Measurements from ENCODE around the gene GPR161.

Gene GPR161

GRCh38 chr1:168129933-168130332 is 6.8 kb downstream of the GPR161 start:
- Histone ChIP-seq H3F3A (ENCODE audit: insufficient read depth, low read length) (no peaks in the 10 kb centered on the region), H3K27ac (ENCODE audit: low read depth, low read length, poor library complexity, severe bottlenecking) (no peak overlapping the region), H3K79me2 (ENCODE audit: insufficient read depth, low read length) (no peaks in the 10 kb centered on the region), H3K9me2 (ENCODE audit: low read depth, low read length) (no peaks in the 10 kb centered on the region), H3K4me1 (ENCODE audit: insufficient read depth, low read length, severe bottlenecking) (peaks cover 6% of the 10 kb centered on the region), H2AFZ (ENCODE audit: low read length) (no peak overlapping the region), H3K4me3 (ENCODE audit: low read depth, low read length, poor library complexity, severe bottlenecking) (no peak overlapping the region), H3K36me3 (ENCODE audit: insufficient read depth, low read length) (no peaks in the 10 kb centered on the region), H3K9me3 (ENCODE audit: low read length) (no peaks in the 10 kb centered on the region), H3K27me3 (ENCODE audit: insufficient read depth, low read length) (no peaks in the 10 kb centered on the region), H4K20me1 (ENCODE audit: insufficient read depth, low read length) (no peaks in the 10 kb centered on the region), H3K4me2 (ENCODE audit: low read length) (no peak overlapping the region), H3K9ac (ENCODE audit: low read length) (no peak overlapping the region)
- TF ChIP-seq CTCF (IDR thresholded peaks at IDR 0.05; ENCODE audit: low read length) (no peak), EZH2 (IDR thresholded peaks at IDR 0.05; ENCODE audit: borderline replicate concordance, low read length) (no peak)

- no peaks in the 10 kb centered on the region for H3K4me1 ChIP-seq (ENCODE audit: insufficient read depth, low read length, severe bottlenecking)
- no peaks in the 10 kb centered on the region for H3F3A ChIP-seq (ENCODE audit: insufficient read depth, low read length)
- H3K9ac ChIP-seq (ENCODE audit: low read length): no peak overlapping the region
- no peaks in the 10 kb centered on the region for H3K36me3 ChIP-seq (ENCODE audit: insufficient read depth, low read length)
- H4K20me1 ChIP-seq (ENCODE audit: insufficient read depth, low read length): no peaks in the 10 kb centered on the region
- H3K4me2 ChIP-seq (ENCODE audit: low read length): no peak overlapping the region
- H3K27ac ChIP-seq (ENCODE audit: low read depth, low read length, poor library complexity, severe bottlenecking): no peak overlapping the region
- H2AFZ ChIP-seq (ENCODE audit: low read length): no peak overlapping the region
- H3K4me3 ChIP-seq (ENCODE audit: low read depth, low read length, poor library complexity, severe bottlenecking): no peak overlapping the region
- H3K27me3 ChIP-seq (ENCODE audit: insufficient read depth, low read length): no peaks in the 10 kb centered on the region
- TF ChIP-seq EZH2 (IDR thresholded peaks at IDR 0.05; ENCODE audit: borderline replicate concordance, low read length) (no peak), CTCF (IDR thresholded peaks at IDR 0.05; ENCODE audit: low read length) (no peak)
- no peaks in the 10 kb centered on the region for H3K9me3 ChIP-seq (ENCODE audit: low read length)
- no peaks in the 10 kb centered on the region for H3K79me2 ChIP-seq (ENCODE audit: insufficient read depth, low read length)
- H3K9me2 ChIP-seq (ENCODE audit: low read depth, low read length): no peaks in the 10 kb centered on the region
Measured at GRCh38 chr1:168127503-168127902, 9.2 kb downstream of the GPR161 start.

GRCh38 chr1:168125051-168125450 is 11.7 kb downstream of the GPR161 start:
- no peaks in the 10 kb centered on the region for H3F3A ChIP-seq (ENCODE audit: insufficient read depth, low read length)
- H3K9me2 ChIP-seq (ENCODE audit: low read depth, low read length): no peaks in the 10 kb centered on the region
- no peak for TF ChIP-seq EZH2 (IDR thresholded peaks at IDR 0.05; ENCODE audit: borderline replicate concordance, low read length)
- no peak for TF ChIP-seq CTCF (IDR thresholded peaks at IDR 0.05; ENCODE audit: low read length)
- H3K36me3 ChIP-seq (ENCODE audit: insufficient read depth, low read length): no peaks in the 10 kb centered on the region
- H3K79me2 ChIP-seq (ENCODE audit: insufficient read depth, low read length): no peaks in the 10 kb centered on the region
- H2AFZ ChIP-seq (ENCODE audit: low read length): no peak overlapping the region
- no peaks in the 10 kb centered on the region for H3K27me3 ChIP-seq (ENCODE audit: insufficient read depth, low read length)
- H3K4me1 ChIP-seq (ENCODE audit: insufficient read depth, low read length, severe bottlenecking): no peaks in the 10 kb centered on the region
- H3K27ac ChIP-seq (ENCODE audit: low read depth, low read length, poor library complexity, severe bottlenecking): no peak overlapping the region
- no peak overlapping the region for H3K9ac ChIP-seq (ENCODE audit: low read length)
- H4K20me1 ChIP-seq (ENCODE audit: insufficient read depth, low read length): no peaks in the 10 kb centered on the region
- H3K9me3 ChIP-seq (ENCODE audit: low read length): no peaks in the 10 kb centered on the region
- no peak overlapping the region for H3K4me2 ChIP-seq (ENCODE audit: low read length)
- no peak overlapping the region for H3K4me3 ChIP-seq (ENCODE audit: low read depth, low read length, poor library complexity, severe bottlenecking)
